Calu3 (cell line): ENCODE measurements around the gene ATG16L1. TPM values are rescaled to one million over a fixed set of nuclear protein-coding genes. Genes with fewer than 3 reads are reported as not detected.

ENCODE experiments used
- BruUV-seq: library from RNA; stranded (reverse); fragments of 400-500 nt; replicated peaks from 2 replicates; lab custom pipeline; 2021; lab: Mats Ljungman, UMichigan
- CTCF ChIA-PET: fragments of 300-600 bp; sonication (Branson Sonifier 250); formaldehyde crosslinking; loops from one replicate; lab custom pipeline; 2022; ENCODE audit warnings: antibody characterized with exemption; lab: Charles Lee
- DNase-seq: peaks from one replicate; pipeline ENCODE4 v3.0.0; 2022
- H3K27ac Mint-ChIP-seq: one replicate; pipeline ENCODE4 v1.8.0; 2022; ENCODE audit warnings: mixed read lengths; ENCODE audit not compliant: unreplicated experiment
- H3K27me3 Mint-ChIP-seq: one replicate; pipeline ENCODE4 v1.8.0; 2022; ENCODE audit warnings: mixed read lengths; ENCODE audit not compliant: unreplicated experiment
- H3K36me3 Mint-ChIP-seq: one replicate; pipeline ENCODE4 v1.8.0; 2022; ENCODE audit warnings: mild to moderate bottlenecking, moderate library complexity, mixed read lengths; ENCODE audit not compliant: insufficient read depth, unreplicated experiment
- H3K4me1 Mint-ChIP-seq: one replicate; pipeline ENCODE4 v1.8.0; 2022; ENCODE audit warnings: mild to moderate bottlenecking, low read depth, mixed read lengths; ENCODE audit not compliant: unreplicated experiment
- H3K4me3 Mint-ChIP-seq: one replicate; pipeline ENCODE4 v1.8.0; 2022; ENCODE audit warnings: mild to moderate bottlenecking, low read depth, moderate library complexity, mixed read lengths; ENCODE audit not compliant: unreplicated experiment
- H3K9me3 Mint-ChIP-seq: one replicate; pipeline ENCODE4 v1.8.0; 2022; ENCODE audit warnings: low read depth, mixed read lengths; ENCODE audit not compliant: unreplicated experiment
- CTCF ChIP-seq: fragments of 200-600 bp; IDR thresholded peaks from one replicate; pipeline ENCODE4 v1.8.0; 2022; ENCODE audit warnings: antibody characterized with exemption; ENCODE audit not compliant: unreplicated experiment
- intact Hi-C: fragments of 100-400 bp; cut with micrococcal nuclease; formaldehyde crosslinking; loops from one replicate; pipeline ENCODE4 v1.10.0; 2022; ENCODE audit not compliant: unreplicated experiment
- total RNA-seq: library from RNA; stranded (reverse); gene quantifications from 2 replicates; pipeline ENCODE4 v1.2.3, GENCODE V29; 2022

Gene ATG16L1
- total RNA-seq, 1 experiment from 2014 or later, result 45.0 TPM

GRCh38 chr2:233325814-233326213 is 74.3 kb downstream of the ATG16L1 start:
- intact Hi-C loops, result no loop called here
- Mint-ChIP-seq H3K4me1 (no peaks in the 10 kb centered on the region), H3K27me3 (peaks cover 32% of the 10 kb centered on the region), H3K9me3 (no peaks in the 10 kb centered on the region), H3K4me3 (no peak overlapping the region), H3K27ac (no peak overlapping the region), H3K36me3 (no peaks in the 10 kb centered on the region)
- DNase-seq, result no peak
- no peak for TF ChIP-seq CTCF
- no TSS peak for BruUV-seq
- CTCF ChIA-PET, result interaction anchor here (0.7 kb wide), 1 partner anchor 232 kb away, joined by 7 read pairs; no protein-coding TSS in a partner anchor

- Mint-ChIP-seq H3K9me3 (no peaks in the 10 kb centered on the region), H3K36me3 (no peaks in the 10 kb centered on the region), H3K27me3 (peaks cover 32% of the 10 kb centered on the region), H3K27ac (no peak overlapping the region), H3K4me3 (no peak overlapping the region), H3K4me1 (no peaks in the 10 kb centered on the region)
- intact Hi-C loops, result no loop called here
- CTCF ChIA-PET, result interaction anchor here (0.7 kb wide), 1 partner anchor 233 kb away, joined by 7 read pairs; no protein-coding TSS in a partner anchor
- BruUV-seq, result no TSS peak
- DNase-seq, result no peak
- no peak for TF ChIP-seq CTCF
These were observed 75.0 kb downstream of the ATG16L1 start for GRCh38 chr2:233326500-233326899.

- CTCF ChIA-PET, result no interaction called here
- no TSS peak for BruUV-seq
- DNase-seq, result no peak
- no peak for TF ChIP-seq CTCF
- intact Hi-C loops, result no loop called here
- no peaks in the 10 kb centered on the region for H3K36me3 Mint-ChIP-seq
- no peaks in the 10 kb centered on the region for H3K9me3 Mint-ChIP-seq
- H3K27me3 Mint-ChIP-seq, result peaks cover 36% of the 10 kb centered on the region
- no peak overlapping the region for H3K4me3 Mint-ChIP-seq
- no peaks in the 10 kb centered on the region for H3K4me1 Mint-ChIP-seq
- no peak overlapping the region for H3K27ac Mint-ChIP-seq
These were observed 77.4 kb downstream of the ATG16L1 start for GRCh38 chr2:233328922-233329321.

- Mint-ChIP-seq H3K4me3 (no peak overlapping the region), H3K4me1 (no peaks in the 10 kb centered on the region), H3K36me3 (no peaks in the 10 kb centered on the region), H3K9me3 (no peaks in the 10 kb centered on the region), H3K27ac (no peak overlapping the region), H3K27me3 (peaks cover 36% of the 10 kb centered on the region)
- intact Hi-C loops, result no loop called here
- DNase-seq, result no peak
- CTCF ChIA-PET, result no interaction called here
- no TSS peak for BruUV-seq
- no peak for TF ChIP-seq CTCF
These were observed 78.1 kb downstream of the ATG16L1 start for GRCh38 chr2:233329489-233330135.
